OCI-LY1 (cell line): ENCODE measurements around the gene TOM1.

Experiments
- H2AFZ ChIP-seq: fragments of 200-600 bp; sonication (generic), shearing (Covaris generic); 2 replicates; pipeline ENCODE4 v1.6.0; 2014; ENCODE audit warnings: antibody characterized with exemption, mild to moderate bottlenecking, low read length
- H3F3A ChIP-seq: fragments of 200-600 bp; sonication (generic), shearing (Covaris generic); 2 replicates; pipeline ENCODE4 v1.6.0; 2014; ENCODE audit warnings: mild to moderate bottlenecking, antibody characterized with exemption, low read length, moderate library complexity; ENCODE audit not compliant: insufficient read depth
- H3K27ac ChIP-seq: fragments of 200-600 bp; sonication (generic); 2 replicates; pipeline ENCODE4 v1.5.1; 2014; ENCODE audit warnings: low read length, mixed run types, mild to moderate bottlenecking, low read depth; ENCODE audit not compliant: poor library complexity, severe bottlenecking
- H3K27me3 ChIP-seq: fragments of 200-600 bp; sonication (generic); 2 replicates; pipeline ENCODE4 v1.6.0; 2014; ENCODE audit warnings: antibody characterized with exemption, mild to moderate bottlenecking, low read length, moderate library complexity; ENCODE audit not compliant: insufficient read depth
- H3K36me3 ChIP-seq: fragments of 200-600 bp; sonication (generic); 2 replicates; pipeline ENCODE4 v1.6.1; 2014; ENCODE audit warnings: mild to moderate bottlenecking, antibody characterized with exemption, low read length, moderate library complexity, mixed read lengths; ENCODE audit not compliant: insufficient read depth
- H3K4me1 ChIP-seq: fragments of 200-600 bp; sonication (generic); 2 replicates; pipeline ENCODE4 v1.5.1; 2014; ENCODE audit warnings: mild to moderate bottlenecking, low read length, moderate library complexity; ENCODE audit not compliant: insufficient read depth, severe bottlenecking
- H3K4me2 ChIP-seq: fragments of 200-600 bp; sonication (generic), shearing (Covaris generic); 2 replicates; pipeline ENCODE4 v1.6.1; 2014; ENCODE audit warnings: low read length
- H3K4me3 ChIP-seq: fragments of 200-600 bp; sonication (generic); 2 replicates; pipeline ENCODE4 v1.5.1; 2014; ENCODE audit warnings: low read length, low read depth, mild to moderate bottlenecking, mixed read lengths; ENCODE audit not compliant: poor library complexity, severe bottlenecking
- H3K79me2 ChIP-seq: fragments of 200-600 bp; shearing (Covaris generic); 2 replicates; pipeline ENCODE4 v1.6.1; 2016; ENCODE audit warnings: mixed run types, low read length, mixed read lengths; ENCODE audit not compliant: insufficient read depth
- H3K9ac ChIP-seq: fragments of 200-600 bp; sonication (generic), shearing (Covaris generic); 2 replicates; pipeline ENCODE4 v1.6.1; 2014; ENCODE audit warnings: mild to moderate bottlenecking, low read length, mixed read lengths
- H3K9me2 ChIP-seq: fragments of 200-600 bp; sonication (generic), shearing (Covaris generic); 2 replicates; pipeline ENCODE4 v1.6.1; 2014; ENCODE audit warnings: low read depth, mild to moderate bottlenecking, low read length, mixed read lengths
- H3K9me3 ChIP-seq: fragments of 200-600 bp; shearing (Covaris generic); 2 replicates; pipeline ENCODE4 v1.6.1; 2014; ENCODE audit warnings: low read length, mixed read lengths
- H4K20me1 ChIP-seq: fragments of 200-600 bp; sonication (generic), shearing (Covaris generic); 2 replicates; pipeline ENCODE4 v1.6.0; 2016; ENCODE audit warnings: mild to moderate bottlenecking, low read length; ENCODE audit not compliant: insufficient read depth
- CTCF ChIP-seq: fragments of 200-600 bp; sonication (generic), shearing (Covaris generic); IDR thresholded peaks from 2 replicates; pipeline ENCODE4 v1.5.1; 2017; ENCODE audit warnings: mild to moderate bottlenecking, antibody characterized with exemption, low read length, moderate library complexity, mixed read lengths
- EZH2 ChIP-seq: fragments of 200-600 bp; sonication (generic), shearing (Covaris generic); IDR thresholded peaks from 2 replicates; pipeline ENCODE4 v1.8.0; 2017; ENCODE audit warnings: borderline replicate concordance, mixed run types, mild to moderate bottlenecking, antibody characterized with exemption, low read length, moderate library complexity, mixed read lengths

The TOM1 gene

GRCh38 chr22:35332278-35332677, 32.6 kb downstream of the TOM1 start:
- H3K27me3 ChIP-seq, result no peaks in the 10 kb centered on the region
- peak overlapping the region; percentile 26 for H3K27ac ChIP-seq
- peaks cover 31% of the 10 kb centered on the region; the same call in 1 of the 2 replicates for H3K36me3 ChIP-seq
- no peak overlapping the region for H2AFZ ChIP-seq
- no peaks in the 10 kb centered on the region for H3K79me2 ChIP-seq
- H3K9ac ChIP-seq, result no peak overlapping the region
- no peak overlapping the region for H3K4me3 ChIP-seq
- H3K9me2 ChIP-seq, result no peaks in the 10 kb centered on the region
- peaks cover 29% of the 10 kb centered on the region for H3K4me1 ChIP-seq
- H3F3A ChIP-seq, result no peaks in the 10 kb centered on the region
- H4K20me1 ChIP-seq, result no peaks in the 10 kb centered on the region
- no peak overlapping the region for H3K4me2 ChIP-seq
- H3K9me3 ChIP-seq, result no peaks in the 10 kb centered on the region
- TF ChIP-seq EZH2 (no peak), CTCF (no peak)

GRCh38 chr22:35333220-35333619, 33.5 kb downstream of the TOM1 start:
- H4K20me1 ChIP-seq, result no peaks in the 10 kb centered on the region
- H3K4me3 ChIP-seq, result no peak overlapping the region
- no peaks in the 10 kb centered on the region for H3F3A ChIP-seq
- H3K27me3 ChIP-seq, result no peaks in the 10 kb centered on the region
- H3K27ac ChIP-seq, result no peak overlapping the region
- peaks cover 28% of the 10 kb centered on the region; the same call in 1 of the 2 replicates for H3K36me3 ChIP-seq
- no peak overlapping the region for H2AFZ ChIP-seq
- no peaks in the 10 kb centered on the region for H3K9me2 ChIP-seq
- H3K4me1 ChIP-seq, result peaks cover 29% of the 10 kb centered on the region
- no peak for TF ChIP-seq CTCF
- TF ChIP-seq EZH2, result no peak
- H3K9ac ChIP-seq, result no peak overlapping the region
- no peak overlapping the region for H3K4me2 ChIP-seq
- H3K79me2 ChIP-seq, result no peaks in the 10 kb centered on the region
- H3K9me3 ChIP-seq, result no peaks in the 10 kb centered on the region

- Histone ChIP-seq H4K20me1 (no peaks in the 10 kb centered on the region), H3F3A (no peaks in the 10 kb centered on the region), H3K9ac (no peak overlapping the region), H3K79me2 (no peaks in the 10 kb centered on the region), H3K27ac (no peak overlapping the region), H3K36me3 (peaks cover 26% of the 10 kb centered on the region; the same call in 1 of the 2 replicates), H3K4me1 (peaks cover 26% of the 10 kb centered on the region), H3K4me3 (no peak overlapping the region), H2AFZ (no peak overlapping the region), H3K4me2 (no peak overlapping the region), H3K9me2 (no peaks in the 10 kb centered on the region), H3K27me3 (no peaks in the 10 kb centered on the region), H3K9me3 (no peaks in the 10 kb centered on the region)
- TF ChIP-seq EZH2 (no peak), CTCF (no peak)
These were observed 34.3 kb downstream of the TOM1 start for GRCh38 chr22:35334004-35334403.
